Left ventricle myocardium inferior (tissue), 1 donor: ENCODE data around the gene MTRFR. TPM values are rescaled to one million over a fixed set of nuclear protein-coding genes. Genes with fewer than 3 reads are reported as not detected.
A peak's percentile ranks its signal among the peaks of the same experiment; 100 is the strongest.

Experiments
- DNase-seq: peaks from one replicate; pipeline ENCODE4 v3.0.0-alpha.2; 2020
- H3K27ac ChIP-seq: fragments of 200-600 bp; replicated peaks from 2 replicates; pipeline ENCODE4 v1.8.0; 2021
- H3K27me3 ChIP-seq: fragments of 200-600 bp; 2 replicates; pipeline ENCODE4 v1.8.0; 2021; ENCODE audit warnings: low read depth
- H3K36me3 ChIP-seq: fragments of 200-600 bp; 2 replicates; pipeline ENCODE4 v1.8.0; 2021
- H3K4me1 ChIP-seq: fragments of 200-600 bp; 2 replicates; pipeline ENCODE4 v1.8.0; 2021
- H3K4me3 ChIP-seq: fragments of 200-600 bp; 2 replicates; pipeline ENCODE4 v1.8.0; 2021; ENCODE audit warnings: mild to moderate bottlenecking, moderate library complexity
- H3K9me3 ChIP-seq: fragments of 200-600 bp; replicated peaks from 2 replicates; pipeline ENCODE4 v1.8.0; 2021
- intact Hi-C: fragments of 100-400 bp; cut with micrococcal nuclease; formaldehyde crosslinking; loops from one replicate; pipeline ENCODE4 v1.11.0; 2022
- total RNA-seq: library from RNA; stranded (reverse); fragmentation: NEBNext Ultra II Directional; extraction: Animal tissue kit (Norgen Biotek cat#: 25700); gene quantifications from one replicate; pipeline ENCODE4 v1.2.1, GENCODE V29; 2021
- TF ChIP-seq, protein P1 (sequence below): fragments of 200-600 bp; IDR thresholded peaks from 2 replicates; pipeline ENCODE4 v1.8.0; 2021; ENCODE audit warnings: antibody characterized with exemption, mild to moderate bottlenecking, borderline replicate concordance
- donor health status: DM: no; HTN: yes; CAD: no; lungs with severe emphysema.

The MTRFR gene
- total RNA-seq, 1 donor from 2014 or later = 8.4 TPM

DNA sequence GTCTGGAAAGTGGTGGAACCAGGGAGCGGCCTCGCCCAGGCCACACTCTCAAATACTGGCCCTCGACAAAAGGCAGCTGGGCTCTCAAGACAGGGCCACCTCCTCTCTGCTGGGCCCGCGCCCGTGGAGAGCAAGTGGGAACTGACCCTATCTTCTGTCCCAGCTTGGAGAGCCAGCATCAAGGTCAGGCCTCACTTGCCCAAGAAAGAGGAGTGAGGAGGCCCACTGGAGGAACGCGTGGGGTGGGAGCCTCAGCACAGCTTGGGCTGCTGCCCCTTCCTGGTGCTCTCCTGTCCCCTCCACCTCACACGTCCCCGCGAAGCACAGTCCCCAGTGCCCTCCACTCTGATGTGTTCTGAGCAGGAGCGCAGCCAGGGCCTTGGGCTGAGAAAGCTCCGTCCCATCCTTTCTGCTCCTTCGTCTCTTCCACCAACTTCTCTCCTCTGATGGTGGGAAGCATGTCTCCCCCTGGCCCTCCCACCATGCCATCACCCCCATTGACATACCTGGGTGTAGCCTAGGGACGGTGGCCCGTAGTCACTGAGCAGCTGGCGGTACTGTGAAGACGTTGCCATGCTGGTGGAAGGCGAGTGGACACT, 33.5 kb downstream of the MTRFR start:
- DNase-seq = no peak
- intact Hi-C loops = no loop called here
- no peaks in the 10 kb centered on the region for H3K9me3 ChIP-seq
- TF ChIP-seq, protein P1, sequence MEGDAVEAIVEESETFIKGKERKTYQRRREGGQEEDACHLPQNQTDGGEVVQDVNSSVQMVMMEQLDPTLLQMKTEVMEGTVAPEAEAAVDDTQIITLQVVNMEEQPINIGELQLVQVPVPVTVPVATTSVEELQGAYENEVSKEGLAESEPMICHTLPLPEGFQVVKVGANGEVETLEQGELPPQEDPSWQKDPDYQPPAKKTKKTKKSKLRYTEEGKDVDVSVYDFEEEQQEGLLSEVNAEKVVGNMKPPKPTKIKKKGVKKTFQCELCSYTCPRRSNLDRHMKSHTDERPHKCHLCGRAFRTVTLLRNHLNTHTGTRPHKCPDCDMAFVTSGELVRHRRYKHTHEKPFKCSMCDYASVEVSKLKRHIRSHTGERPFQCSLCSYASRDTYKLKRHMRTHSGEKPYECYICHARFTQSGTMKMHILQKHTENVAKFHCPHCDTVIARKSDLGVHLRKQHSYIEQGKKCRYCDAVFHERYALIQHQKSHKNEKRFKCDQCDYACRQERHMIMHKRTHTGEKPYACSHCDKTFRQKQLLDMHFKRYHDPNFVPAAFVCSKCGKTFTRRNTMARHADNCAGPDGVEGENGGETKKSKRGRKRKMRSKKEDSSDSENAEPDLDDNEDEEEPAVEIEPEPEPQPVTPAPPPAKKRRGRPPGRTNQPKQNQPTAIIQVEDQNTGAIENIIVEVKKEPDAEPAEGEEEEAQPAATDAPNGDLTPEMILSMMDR = no peak
- no peak overlapping the region for H3K27ac ChIP-seq
- H3K27me3 ChIP-seq = no peaks in the 10 kb centered on the region
- H3K4me3 ChIP-seq = no peak overlapping the region
- H3K4me1 ChIP-seq = peaks cover 36% of the 10 kb centered on the region
- peaks cover 27% of the 10 kb centered on the region for H3K36me3 ChIP-seq

DNA sequence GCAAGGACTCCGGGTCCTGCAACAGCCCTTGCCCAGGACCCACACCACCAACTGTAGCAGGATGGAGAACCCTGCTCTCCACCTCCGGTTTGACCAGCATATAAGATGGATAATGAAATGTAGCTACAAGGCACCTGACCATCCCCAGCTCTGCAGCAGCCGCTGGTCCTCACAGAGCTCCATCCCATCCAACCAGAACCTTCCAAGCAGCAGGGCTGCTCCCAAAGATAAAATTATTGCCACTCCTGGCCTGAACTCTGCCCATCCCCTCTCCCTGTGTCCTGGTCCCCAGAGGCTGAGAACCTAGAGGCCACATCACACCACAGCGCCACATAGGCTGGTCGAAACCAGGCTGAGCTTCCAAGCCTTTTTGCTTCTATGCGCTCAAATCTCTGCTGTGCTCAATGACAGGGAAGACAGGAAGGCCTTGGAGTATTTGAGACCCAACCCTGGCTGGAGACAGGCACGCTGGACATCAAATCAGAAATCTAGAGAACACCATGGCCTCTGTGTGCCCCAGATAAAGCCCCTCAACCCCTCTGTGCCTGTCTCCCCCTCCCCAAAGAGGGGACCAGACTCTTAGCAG, 34.2 kb downstream of the MTRFR start:
- no peak for DNase-seq
- Histone ChIP-seq H3K9me3 (no peaks in the 10 kb centered on the region), H3K36me3 (peaks cover 22% of the 10 kb centered on the region), H3K4me3 (no peak overlapping the region), H3K4me1 (peaks cover 40% of the 10 kb centered on the region), H3K27me3 (no peaks in the 10 kb centered on the region), H3K27ac (peak overlapping the region; percentile 89)
- intact Hi-C loops = no loop called here
- TF ChIP-seq, protein P1 = no peak

DNA sequence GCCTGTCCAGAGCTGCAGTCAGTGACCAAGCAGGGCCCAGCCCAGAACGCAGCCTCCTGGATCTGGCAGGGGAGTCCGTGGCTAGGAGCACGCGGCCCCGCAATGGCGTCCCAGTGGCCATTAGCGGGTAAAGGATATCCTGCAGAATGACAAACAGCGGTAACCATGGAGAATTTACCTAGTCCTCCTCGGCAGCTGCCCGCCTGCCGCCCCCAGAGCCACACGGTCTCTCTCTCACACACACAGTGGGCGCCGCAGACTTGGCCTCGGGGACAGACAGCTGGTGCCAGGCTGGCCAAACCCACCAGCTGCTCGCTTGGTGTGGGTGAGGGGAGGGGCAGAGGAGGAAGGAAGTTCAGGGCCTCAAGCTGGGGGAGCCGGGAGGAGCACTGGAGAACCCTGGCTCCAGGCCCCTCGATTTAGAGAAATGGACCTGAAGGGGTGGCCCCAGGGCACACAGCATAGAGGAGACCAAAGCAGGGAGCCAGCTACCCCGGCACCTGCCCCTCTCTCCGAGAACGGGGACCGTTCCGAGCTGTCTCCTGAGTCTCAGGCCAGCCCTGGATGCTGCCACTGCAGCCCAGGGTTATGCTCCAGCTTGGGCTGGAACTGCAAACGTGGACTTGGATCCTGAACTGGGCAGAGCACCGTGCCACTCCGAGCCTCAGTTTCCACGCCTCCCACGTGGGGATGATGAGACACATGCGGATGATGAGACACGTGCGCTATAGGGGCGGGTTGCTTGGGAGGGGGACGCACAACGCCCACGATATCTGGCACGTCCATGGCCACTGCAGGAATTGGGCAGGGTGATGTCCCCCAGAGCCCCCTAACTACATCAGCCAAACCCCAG, 35.0 kb downstream of the MTRFR start:
- no peaks in the 10 kb centered on the region for H3K27me3 ChIP-seq
- TF ChIP-seq, protein P1 = no peak
- intact Hi-C loops = no loop called here
- H3K4me1 ChIP-seq = peaks cover 44% of the 10 kb centered on the region
- peak overlapping the region; percentile 89 for H3K27ac ChIP-seq
- H3K9me3 ChIP-seq = no peaks in the 10 kb centered on the region
- H3K36me3 ChIP-seq = peaks cover 22% of the 10 kb centered on the region
- DNase-seq = peak; percentile 34
- H3K4me3 ChIP-seq = peak overlapping the region; percentile 84

DNA sequence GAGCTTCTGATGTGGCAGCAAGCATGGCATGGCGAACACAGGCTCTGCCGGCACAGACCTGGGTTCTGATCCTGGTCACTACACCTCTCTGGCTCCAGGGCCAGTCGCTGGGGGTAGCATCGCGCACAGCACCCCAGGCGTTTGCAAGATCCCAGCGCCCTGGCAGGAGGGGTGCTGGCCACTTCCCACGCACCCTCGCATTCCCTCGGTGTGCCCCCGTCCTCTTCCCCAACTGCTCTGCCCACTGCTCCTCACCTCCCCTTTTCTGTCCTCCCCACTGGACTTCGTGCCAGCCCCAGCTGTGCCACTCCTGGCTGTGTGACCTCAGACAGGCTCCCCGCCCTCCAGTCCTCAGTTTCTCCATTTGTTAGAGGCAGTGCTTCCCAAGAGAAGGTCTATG, 35.6 kb downstream of the MTRFR start:
- TF ChIP-seq, protein P1 = no peak
- Histone ChIP-seq H3K36me3 (peaks cover 20% of the 10 kb centered on the region), H3K9me3 (no peaks in the 10 kb centered on the region), H3K4me3 (peak overlapping the region; percentile 84), H3K27me3 (no peaks in the 10 kb centered on the region), H3K27ac (peak overlapping the region; percentile 89), H3K4me1 (peaks cover 44% of the 10 kb centered on the region)
- intact Hi-C loops = no loop called here
- DNase-seq = no peak

DNA sequence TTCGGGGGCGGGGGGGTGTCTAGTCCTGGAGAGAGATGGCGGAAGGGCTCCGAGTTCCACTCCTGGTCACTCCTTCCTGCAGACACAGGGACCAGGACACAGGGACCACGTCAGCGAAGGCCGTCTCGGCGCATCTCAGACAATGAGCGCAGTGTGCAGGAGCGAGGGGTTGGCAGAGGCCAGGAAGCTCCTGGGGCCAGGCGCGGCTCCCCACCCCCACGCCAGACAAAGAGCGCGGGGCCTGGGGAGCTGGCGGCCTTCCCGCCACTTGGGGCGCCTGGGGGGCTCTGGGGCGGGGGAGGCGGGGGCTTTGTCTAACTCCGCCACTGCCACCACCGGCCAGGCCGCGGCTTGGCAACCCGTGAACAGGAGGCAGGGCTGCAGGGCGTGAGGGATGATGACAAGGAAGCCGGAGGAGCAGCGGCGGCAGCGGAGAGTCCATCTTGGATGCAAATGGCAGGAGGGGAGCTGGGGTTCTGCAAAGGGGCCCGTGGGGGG, 36.2 kb downstream of the MTRFR start:
- Histone ChIP-seq H3K4me3 (peak overlapping the region; percentile 84), H3K4me1 (peaks cover 44% of the 10 kb centered on the region), H3K27me3 (no peaks in the 10 kb centered on the region), H3K9me3 (no peaks in the 10 kb centered on the region), H3K27ac (peak overlapping the region; percentile 89), H3K36me3 (peaks cover 17% of the 10 kb centered on the region)
- TF ChIP-seq, protein P1 = no peak
- peak; percentile 73 for DNase-seq
- intact Hi-C loops = no loop called here
